ENCODE data around the gene HLX. TPM values are rescaled to one million over a fixed set of nuclear protein-coding genes. Genes with fewer than 3 reads are reported as not detected.
A peak's percentile ranks its signal among the peaks of the same experiment; 100 is the strongest.

HLX gene
- total RNA-seq, 1 donor from 2014 or later, result 1.4 TPM

DNA sequence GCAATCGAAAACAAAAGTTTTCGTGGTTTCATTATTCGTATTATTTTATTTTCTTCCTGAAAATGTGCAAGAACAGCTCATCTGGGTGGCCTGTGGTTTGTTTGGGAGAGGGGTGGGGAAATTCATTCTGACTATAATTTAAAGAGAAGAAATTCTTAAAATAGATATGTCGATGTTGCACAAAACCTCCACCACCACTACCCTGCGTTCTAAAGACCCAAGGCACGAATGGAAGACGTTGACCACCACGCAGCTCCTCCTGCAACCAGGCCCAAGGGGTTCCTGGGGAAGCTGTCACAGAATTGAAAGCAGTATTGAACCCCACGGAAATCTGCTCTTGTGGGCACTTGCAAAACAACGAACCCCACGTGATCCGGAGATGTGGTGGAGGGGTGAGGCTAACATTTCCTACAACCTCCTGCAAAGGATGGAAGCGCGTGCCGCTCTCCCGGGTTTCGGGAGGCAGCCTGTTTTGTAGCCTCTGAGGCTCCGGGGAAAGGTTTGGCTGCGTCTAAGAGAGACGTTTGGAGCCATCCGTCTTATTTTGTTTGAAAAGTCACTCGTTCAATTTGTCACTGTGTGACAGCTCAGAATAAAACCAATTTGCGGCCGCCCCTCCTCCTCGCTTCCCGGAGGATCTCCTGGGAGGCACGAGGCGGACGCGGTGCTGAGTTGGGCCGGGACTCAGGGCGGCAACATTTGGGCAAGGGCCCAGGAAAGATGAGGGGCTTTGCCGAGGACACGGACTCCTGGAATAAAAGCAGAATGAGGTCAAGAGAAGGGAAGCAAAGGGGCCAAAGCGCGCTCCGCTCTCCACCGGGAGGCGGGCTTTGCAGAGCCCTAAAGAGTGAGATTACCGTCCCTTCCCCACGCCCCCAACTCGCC, 810 bp upstream of the HLX start:
- Mint-ChIP-seq H3K4me3 (ENCODE audit: unreplicated experiment) (peak overlapping the region; percentile 84), H3K4me1 (ENCODE audit: unreplicated experiment) (peaks cover 44% of the 10 kb centered on the region), H3K27ac (ENCODE audit: unreplicated experiment) (no peak overlapping the region), H3K9me3 (ENCODE audit: unreplicated experiment) (no peaks in the 10 kb centered on the region), H3K27me3 (ENCODE audit: unreplicated experiment) (peaks cover 31% of the 10 kb centered on the region), H3K36me3 (ENCODE audit: low read depth, unreplicated experiment) (no peaks in the 10 kb centered on the region)
- TF ChIP-seq, protein P1, sequence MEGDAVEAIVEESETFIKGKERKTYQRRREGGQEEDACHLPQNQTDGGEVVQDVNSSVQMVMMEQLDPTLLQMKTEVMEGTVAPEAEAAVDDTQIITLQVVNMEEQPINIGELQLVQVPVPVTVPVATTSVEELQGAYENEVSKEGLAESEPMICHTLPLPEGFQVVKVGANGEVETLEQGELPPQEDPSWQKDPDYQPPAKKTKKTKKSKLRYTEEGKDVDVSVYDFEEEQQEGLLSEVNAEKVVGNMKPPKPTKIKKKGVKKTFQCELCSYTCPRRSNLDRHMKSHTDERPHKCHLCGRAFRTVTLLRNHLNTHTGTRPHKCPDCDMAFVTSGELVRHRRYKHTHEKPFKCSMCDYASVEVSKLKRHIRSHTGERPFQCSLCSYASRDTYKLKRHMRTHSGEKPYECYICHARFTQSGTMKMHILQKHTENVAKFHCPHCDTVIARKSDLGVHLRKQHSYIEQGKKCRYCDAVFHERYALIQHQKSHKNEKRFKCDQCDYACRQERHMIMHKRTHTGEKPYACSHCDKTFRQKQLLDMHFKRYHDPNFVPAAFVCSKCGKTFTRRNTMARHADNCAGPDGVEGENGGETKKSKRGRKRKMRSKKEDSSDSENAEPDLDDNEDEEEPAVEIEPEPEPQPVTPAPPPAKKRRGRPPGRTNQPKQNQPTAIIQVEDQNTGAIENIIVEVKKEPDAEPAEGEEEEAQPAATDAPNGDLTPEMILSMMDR (IDR thresholded peaks at IDR 0.05; ENCODE audit: unreplicated experiment), result no peak
- DNase-seq (ENCODE audit: low spot score), result no peak

DNA sequence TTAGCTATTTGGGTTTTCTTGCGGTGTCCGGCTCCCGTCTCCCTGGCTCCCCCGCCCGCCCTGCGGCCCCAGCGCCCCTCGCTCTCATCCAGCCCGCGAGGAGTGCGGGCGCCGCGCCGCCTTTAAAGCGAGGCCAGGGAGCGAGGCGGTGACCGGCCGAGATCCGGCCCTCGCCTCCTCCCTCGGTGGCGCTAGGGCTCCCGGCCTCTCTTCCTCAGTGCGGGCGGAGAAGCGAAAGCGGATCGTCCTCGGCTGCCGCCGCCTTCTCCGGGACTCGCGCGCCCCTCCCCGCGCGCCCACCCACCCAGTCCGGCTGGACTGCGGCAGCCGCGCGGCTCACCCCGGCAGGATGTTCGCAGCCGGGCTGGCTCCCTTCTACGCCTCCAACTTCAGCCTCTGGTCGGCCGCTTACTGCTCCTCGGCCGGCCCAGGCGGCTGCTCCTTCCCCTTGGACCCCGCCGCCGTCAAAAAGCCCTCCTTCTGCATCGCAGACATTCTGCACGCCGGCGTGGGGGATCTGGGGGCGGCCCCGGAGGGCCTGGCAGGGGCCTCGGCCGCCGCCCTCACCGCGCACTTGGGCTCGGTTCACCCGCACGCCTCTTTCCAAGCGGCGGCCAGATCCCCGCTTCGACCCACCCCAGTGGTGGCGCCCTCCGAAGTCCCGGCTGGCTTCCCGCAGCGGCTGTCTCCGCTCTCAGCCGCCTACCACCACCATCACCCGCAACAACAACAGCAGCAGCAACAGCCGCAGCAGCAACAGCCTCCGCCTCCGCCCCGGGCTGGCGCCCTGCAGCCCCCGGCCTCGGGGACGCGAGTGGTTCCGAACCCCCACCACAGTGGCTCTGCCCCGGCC, 492 bp downstream of the HLX start:
- peaks cover 52% of the 10 kb centered on the region for H3K4me1 Mint-ChIP-seq (ENCODE audit: unreplicated experiment)
- TF ChIP-seq, protein P1 (IDR thresholded peaks at IDR 0.05; ENCODE audit: unreplicated experiment), result no peak
- H3K27ac Mint-ChIP-seq (ENCODE audit: unreplicated experiment), result no peak overlapping the region
- peaks cover 36% of the 10 kb centered on the region for H3K27me3 Mint-ChIP-seq (ENCODE audit: unreplicated experiment)
- peak; percentile 58 for DNase-seq (ENCODE audit: low spot score)
- peak overlapping the region; percentile 84 for H3K4me3 Mint-ChIP-seq (ENCODE audit: unreplicated experiment)
- H3K9me3 Mint-ChIP-seq (ENCODE audit: unreplicated experiment), result no peaks in the 10 kb centered on the region
- no peaks in the 10 kb centered on the region for H3K36me3 Mint-ChIP-seq (ENCODE audit: low read depth, unreplicated experiment)

DNA sequence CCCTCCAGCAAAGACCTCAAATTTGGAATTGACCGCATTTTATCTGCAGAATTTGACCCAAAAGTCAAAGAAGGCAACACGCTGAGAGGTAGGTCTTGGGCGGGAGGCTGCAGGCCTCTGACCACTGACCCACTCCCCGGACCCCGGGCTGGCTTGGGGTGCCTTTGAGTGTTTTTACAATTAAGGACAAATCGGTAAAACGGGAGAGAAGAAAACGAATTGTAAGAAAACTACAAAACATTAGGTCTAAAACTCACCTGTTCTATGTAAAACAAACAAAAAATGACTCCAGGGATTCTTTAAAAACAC, 1.1 kb downstream of the HLX start:
- no peak overlapping the region for H3K27ac Mint-ChIP-seq (ENCODE audit: unreplicated experiment)
- H3K36me3 Mint-ChIP-seq (ENCODE audit: low read depth, unreplicated experiment), result no peaks in the 10 kb centered on the region
- peaks cover 36% of the 10 kb centered on the region for H3K27me3 Mint-ChIP-seq (ENCODE audit: unreplicated experiment)
- peaks cover 55% of the 10 kb centered on the region for H3K4me1 Mint-ChIP-seq (ENCODE audit: unreplicated experiment)
- no peaks in the 10 kb centered on the region for H3K9me3 Mint-ChIP-seq (ENCODE audit: unreplicated experiment)
- TF ChIP-seq, protein P1 (IDR thresholded peaks at IDR 0.05; ENCODE audit: unreplicated experiment), result no peak
- no peak for DNase-seq (ENCODE audit: low spot score)
- peak overlapping the region; percentile 61 for H3K4me3 Mint-ChIP-seq (ENCODE audit: unreplicated experiment)

DNA sequence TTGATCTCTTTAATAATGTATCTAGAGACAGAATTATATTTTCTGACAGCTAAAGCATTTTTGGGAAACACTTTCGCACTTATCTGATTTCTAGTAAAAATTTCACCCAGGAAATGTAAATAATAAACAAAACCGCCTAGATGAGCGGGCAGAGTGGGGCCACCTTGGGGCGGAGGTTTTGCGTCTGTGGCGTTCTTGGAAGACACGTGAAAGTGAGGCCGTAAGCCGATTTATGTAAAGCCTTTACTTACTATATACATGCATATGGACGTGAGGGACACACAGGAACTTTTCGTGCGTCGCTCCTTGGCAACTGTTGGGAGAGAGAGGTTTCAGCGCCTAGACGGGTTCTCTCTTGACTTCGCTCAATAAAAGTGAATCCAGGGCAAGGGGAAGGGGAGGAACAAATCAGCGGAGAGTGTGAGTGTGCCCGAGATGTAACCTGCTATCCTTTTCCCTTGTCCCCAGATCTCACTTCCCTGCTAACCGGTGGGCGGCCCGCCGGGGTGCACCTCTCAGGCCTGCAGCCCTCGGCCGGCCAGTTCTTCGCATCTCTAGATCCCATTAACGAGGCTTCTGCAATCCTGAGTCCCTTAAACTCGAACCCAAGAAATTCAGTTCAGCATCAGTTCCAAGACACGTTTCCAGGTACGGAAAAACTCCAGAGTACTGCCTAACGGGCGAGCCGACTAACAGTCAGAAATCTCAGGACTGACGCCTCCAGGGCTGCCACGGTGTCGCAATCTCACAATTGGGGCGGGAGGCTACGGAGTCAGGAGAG, 1.7 kb downstream of the HLX start:
- TF ChIP-seq, protein P1 (IDR thresholded peaks at IDR 0.05; ENCODE audit: unreplicated experiment), result no peak
- Mint-ChIP-seq H3K36me3 (ENCODE audit: low read depth, unreplicated experiment) (no peaks in the 10 kb centered on the region), H3K4me3 (ENCODE audit: unreplicated experiment) (peak overlapping the region; percentile 61), H3K27me3 (ENCODE audit: unreplicated experiment) (peaks cover 40% of the 10 kb centered on the region), H3K27ac (ENCODE audit: unreplicated experiment) (no peak overlapping the region), H3K9me3 (ENCODE audit: unreplicated experiment) (no peaks in the 10 kb centered on the region), H3K4me1 (ENCODE audit: unreplicated experiment) (peaks cover 57% of the 10 kb centered on the region)
- no peak for DNase-seq (ENCODE audit: low spot score)

All from endothelial cell (in vitro differentiated cells).